HG03378 (cell line): ENCODE measurements around the gene TMEM14A.
"Not testable (repeated sequence)": the region's sequence is repeated elsewhere in the genome, so short reads cannot be mapped to it uniquely, and the experiment has no call there.

ENCODE experiments used
- ATAC-seq: cut with Tn5 transposase; IDR thresholded peaks from one replicate; pipeline ENCODE4 v1.9.1; 2021; ENCODE audit warnings: mild to moderate bottlenecking, moderate library complexity; ENCODE audit not compliant: unreplicated experiment

The TMEM14A gene

GRCh38 chr6:52655941-52656340 lies 15.0 kb upstream of the TMEM14A start:
- not testable (repeated sequence) for ATAC-seq

GRCh38 chr6:52657870-52658269 lies 13.0 kb upstream of the TMEM14A start:
- ATAC-seq = no peak

- no peak for ATAC-seq
Measured at GRCh38 chr6:52661551-52661950, 9.4 kb upstream of the TMEM14A start.

GRCh38 chr6:52662031-52662430 lies 8.9 kb upstream of the TMEM14A start:
- ATAC-seq = no peak

GRCh38 chr6:52663120-52663935 lies 7.6 kb upstream of the TMEM14A start:
- peak; percentile 36 for ATAC-seq

GRCh38 chr6:52663936-52664185 lies 7.1 kb upstream of the TMEM14A start:
- no peak for ATAC-seq

GRCh38 chr6:52664186-52664990 lies 6.5 kb upstream of the TMEM14A start:
- peak; percentile 87 for ATAC-seq

- ATAC-seq = no peak
Measured at GRCh38 chr6:52664991-52665686, 5.8 kb upstream of the TMEM14A start.

- ATAC-seq = no peak
Measured at GRCh38 chr6:52666071-52666470, 4.8 kb upstream of the TMEM14A start.

GRCh38 chr6:52666523-52666922 lies 4.4 kb upstream of the TMEM14A start:
- no peak for ATAC-seq

GRCh38 chr6:52667572-52667971 lies 3.3 kb upstream of the TMEM14A start:
- ATAC-seq = peak; percentile 28

GRCh38 chr6:52671676-52672075 lies 763 bp downstream of the TMEM14A start:
- no peak for ATAC-seq

GRCh38 chr6:52672412-52673025 lies 1.6 kb downstream of the TMEM14A start:
- ATAC-seq = no peak

GRCh38 chr6:52674666-52675065 lies 3.8 kb downstream of the TMEM14A start:
- no peak for ATAC-seq

- ATAC-seq = no peak
Measured at GRCh38 chr6:52675372-52675771, 4.5 kb downstream of the TMEM14A start.

GRCh38 chr6:52676631-52677030 lies 5.7 kb downstream of the TMEM14A start:
- ATAC-seq = not testable (repeated sequence)

GRCh38 chr6:52681416-52681815 lies 10.5 kb downstream of the TMEM14A start:
- no peak for ATAC-seq

- ATAC-seq = no peak
Measured at GRCh38 chr6:52686878-52687699, 16.2 kb downstream of the TMEM14A start.

- ATAC-seq = no peak
Measured at GRCh38 chr6:52689857-52690256, 18.9 kb downstream of the TMEM14A start.

- ATAC-seq = no peak
Measured at GRCh38 chr6:52691718-52692117, 20.8 kb downstream of the TMEM14A start.
